B cell (primary cell): Measurements from ENCODE around the gene POLR3K. TPM values are rescaled to one million over a fixed set of nuclear protein-coding genes. Genes with fewer than 3 reads are reported as not detected.

Experiments used
- ATAC-seq: fragments of 200-7000 bp; cut with Tn5 transposase; one replicate; pipeline ENCODE4 v1.10.0; 2021; ENCODE audit warnings: low read depth, mild to moderate bottlenecking, moderate number of reproducible peaks, moderate library complexity
- CTCF ChIA-PET: fragments of 350-600 bp; sonication (Branson Sonifier 250); formaldehyde crosslinking; loops from one replicate; lab custom pipeline; 2021; ENCODE audit warnings: antibody characterized with exemption, inconsistent platforms; lab: Charles Lee
- POLR2A ChIA-PET: fragments of 350-600 bp; sonication (Branson Sonifier 250); formaldehyde crosslinking; loops from one replicate; lab custom pipeline; 2021; ENCODE audit warnings: antibody characterized with exemption; lab: Charles Lee
- DNase-seq: peaks from one replicate; pipeline ENCODE4 v3.0.0; 2013
- H2AFZ ChIP-seq: 2 replicates; pipeline ENCODE4 v1.6.1; 2012; ENCODE audit warnings: mild to moderate bottlenecking, low read depth, low read length; ENCODE audit not compliant: insufficient read depth, poor library complexity, severe bottlenecking
- H3K27ac ChIP-seq, 2 donors: 1 replicate in 1 of 2; 2 replicates in 1 of 2; pipeline ENCODE4 v1.5.1; 2012 to 2013; ENCODE audit warnings: low read length in 2 of 2, mild to moderate bottlenecking in 2 of 2, moderate library complexity in 1 of 2
- H3K27me3 ChIP-seq, 4 experiments: fragments of 200-600 bp in 1 of 4; sonication (generic) in 1 of 4; replicated peaks in 1 of 4; 1 replicate in 2 of 4; 2 replicates in 2 of 4; pipeline versions ENCODE4 v1.6.1 to v1.7.0; 2013 to 2016; ENCODE audit warnings: low read length in 3 of 4, mild to moderate bottlenecking in 2 of 4, mixed read lengths in 1 of 4, moderate library complexity in 1 of 4; ENCODE audit not compliant: insufficient read depth in 4 of 4, control insufficient read depth in 3 of 4; ENCODE audit errors: control extremely low read depth in 1 of 4
- H3K36me3 ChIP-seq, 2 experiments: replicated peaks in 1 of 2; 1 replicate in 1 of 2; 2 replicates in 1 of 2; pipeline versions ENCODE4 v1.6.1 to v1.7.1; 2013; ENCODE audit warnings: low read length in 1 of 2; ENCODE audit not compliant: insufficient read depth in 2 of 2, control insufficient read depth in 1 of 2; ENCODE audit errors: control extremely low read depth in 1 of 2, extremely low read depth in 1 of 2
- H3K4me1 ChIP-seq, 2 donors: fragments of 200-600 bp in 1 of 2; sonication (generic) in 1 of 2; 1 replicate in 1 of 2; 2 replicates in 1 of 2; pipeline versions ENCODE4 v1.5.1 to v1.6.1; 2013 to 2017; ENCODE audit warnings: low read length in 2 of 2; ENCODE audit not compliant: control insufficient read depth in 2 of 2, insufficient read depth in 2 of 2
- H3K4me2 ChIP-seq: replicated peaks from 2 replicates; pipeline ENCODE3; 2012; ENCODE audit warnings: mild to moderate bottlenecking, low read depth, low read length; ENCODE audit not compliant: poor library complexity, severe bottlenecking
- H3K4me3 ChIP-seq, 5 experiments: fragments of 200-600 bp in 1 of 5; sonication (generic) in 1 of 5; 1 replicate in 3 of 5; 2 replicates in 2 of 5; pipeline versions ENCODE4 v1.5.1 to v1.7.0; 2011 to 2016; ENCODE audit warnings: low read length in 4 of 5, mild to moderate bottlenecking in 4 of 5, low read depth in 2 of 5, control low read depth in 1 of 5, moderate library complexity in 1 of 5; ENCODE audit not compliant: insufficient read depth in 1 of 5; ENCODE audit errors: control extremely low read depth in 1 of 5, extremely low read depth in 1 of 5
- H3K79me2 ChIP-seq: fragments of 200-600 bp; sonication (generic); one replicate; pipeline ENCODE4 v1.6.0; 2016; ENCODE audit warnings: low read length; ENCODE audit not compliant: control insufficient read depth, insufficient read depth
- H3K9ac ChIP-seq: fragments of 200-600 bp; sonication (generic); 2 replicates; pipeline ENCODE4 v1.6.1; 2017; ENCODE audit warnings: mild to moderate bottlenecking, low read length, moderate library complexity
- H3K9me3 ChIP-seq, 3 donors: one replicate each; pipeline versions ENCODE4 v1.6.1 to v1.7.1; 2013; ENCODE audit warnings: low read length in 2 of 3; ENCODE audit not compliant: control insufficient read depth in 2 of 3, insufficient read depth in 1 of 3; ENCODE audit errors: control extremely low read depth in 1 of 3
- H4K20me1 ChIP-seq: 2 replicates; pipeline ENCODE4 v1.6.0; 2012; ENCODE audit warnings: mild to moderate bottlenecking, low read length; ENCODE audit not compliant: insufficient read depth, control insufficient read depth, poor library complexity, severe bottlenecking
- H3K27ac Mint-ChIP-seq: one replicate; pipeline ENCODE4 v1.8.0; 2021; ENCODE audit warnings: mixed read lengths
- H3K27me3 Mint-ChIP-seq: one replicate; pipeline ENCODE4 v1.8.0; 2021; ENCODE audit warnings: mixed read lengths
- H3K4me1 Mint-ChIP-seq: one replicate; pipeline ENCODE4 v1.8.0; 2021; ENCODE audit warnings: mixed read lengths
- H3K4me3 Mint-ChIP-seq: one replicate; pipeline ENCODE4 v1.8.0; 2021; ENCODE audit warnings: mixed read lengths
- H3K9me3 Mint-ChIP-seq: one replicate; pipeline ENCODE4 v1.8.0; 2022; ENCODE audit warnings: mixed read lengths; ENCODE audit not compliant: insufficient read depth
- CTCF ChIP-seq: fragments of 200-600 bp; IDR thresholded peaks from one replicate; pipeline ENCODE4 v1.8.0; 2022; ENCODE audit warnings: antibody characterized with exemption, mild to moderate bottlenecking
- EZH2 ChIP-seq: IDR thresholded peaks from 2 replicates; pipeline ENCODE4 v1.6.1; 2012; ENCODE audit warnings: borderline replicate concordance, low read depth, mild to moderate bottlenecking, moderate library complexity, low read length; ENCODE audit not compliant: insufficient read depth, poor library complexity, severe bottlenecking
- WGBS: methylation state at CpG from one replicate; pipeline ENCODE4 v1.1.5; 2013; ENCODE audit warnings: missing lambda C conversion rate; ENCODE audit not compliant: insufficient coverage; 5-methylcytosine and 5-hydroxymethylcytosine counted together
- intact Hi-C: fragments of 100-400 bp; cut with micrococcal nuclease; formaldehyde crosslinking; loops from one replicate; pipeline ENCODE4 v1.10.0; 2022
- polyA plus RNA-seq: library from polyadenylated mRNA; depleted of rRNA; stranded (reverse); fragments of >200 nt; gene quantifications from 2 replicates; pipeline ENCODE4 v1.2.3, GENCODE V29; 2012
- total RNA-seq, 2 donors: library from RNA; stranded (reverse); fragments of 120-200 nt in 1 of 2; gene quantifications; 1 replicate in 1 of 2; 2 replicates in 1 of 2; pipeline versions ENCODE4 v1.2.3 to v1.2.4, GENCODE V29; 2013 to 2022

Gene POLR3K
- total and polyA plus RNA-seq, 2 donors (not counting 1 experiment from before 2014, with no cell fraction given) = 26.3 to 34.9 TPM

GRCh38 chr16:91484-91883 is 38.1 kb upstream of the POLR3K start:
- Histone ChIP-seq H3K4me3 (no peak overlapping the region), H3K27ac (no peak overlapping the region), H3K27me3 (no peaks in the 10 kb centered on the region), H4K20me1 (no peaks in the 10 kb centered on the region), H3K4me2 (no peak overlapping the region), H3K79me2 (peaks cover 13% of the 10 kb centered on the region), H3K9me3 (no peaks in the 10 kb centered on the region), H2AFZ (no peak overlapping the region), H3K36me3 (peaks cover 0 to 30% of the 10 kb centered on the region in 2 experiments), H3K9ac (no peak overlapping the region), H3K4me1 (no peaks in the 10 kb centered on the region)
- TF ChIP-seq CTCF (no peak), EZH2 (no peak)
- Mint-ChIP-seq H3K9me3 (no peaks in the 10 kb centered on the region), H3K27me3 (no peaks in the 10 kb centered on the region), H3K4me3 (no peak overlapping the region), H3K4me1 (no peaks in the 10 kb centered on the region), H3K27ac (no peak overlapping the region)
- POLR2A ChIA-PET = no interaction called here
- CTCF ChIA-PET = interaction anchor here (1.7 to 2.5 kb wide), 2 partner anchors 15 to 26 kb away, joined by 9 read pairs; no protein-coding TSS in a partner anchor
- intact Hi-C loops = no loop called here
- WGBS = 52% methylated on average over 7 of the region's 9 CpGs
- no peak for ATAC-seq
- DNase-seq = no peak

- H3K4me3 ChIP-seq = no peak overlapping the region
- no peak overlapping the region for H2AFZ ChIP-seq
- intact Hi-C loops = no loop called here
- Mint-ChIP-seq H3K27me3 (no peaks in the 10 kb centered on the region), H3K27ac (no peak overlapping the region), H3K4me1 (peaks cover 10% of the 10 kb centered on the region), H3K9me3 (no peaks in the 10 kb centered on the region), H3K4me3 (no peak overlapping the region)
- POLR2A ChIA-PET = no interaction called here
- DNase-seq (no peak), ATAC-seq (no peak)
- H3K36me3 ChIP-seq = peaks cover 0 to 39% of the 10 kb centered on the region in 2 experiments
- H3K4me2 ChIP-seq = no peak overlapping the region
- H3K79me2 ChIP-seq = peaks cover 9% of the 10 kb centered on the region
- TF ChIP-seq CTCF (no peak), EZH2 (no peak)
- no peaks in the 10 kb centered on the region for H3K27me3 ChIP-seq
- H3K9ac ChIP-seq = no peak overlapping the region
- WGBS = 96% methylated on average over 29 of the region's 30 CpGs
- peaks cover 10 to 15% of the 10 kb centered on the region in 2 donors for H3K4me1 ChIP-seq
- no peaks in the 10 kb centered on the region for H3K9me3 ChIP-seq
- H3K27ac ChIP-seq = no peak overlapping the region
- peaks cover 9% of the 10 kb centered on the region for H4K20me1 ChIP-seq
- CTCF ChIA-PET = interaction anchor here (1.0 to 2.5 kb wide), 2 partner anchors 17 to 23 kb away, joined by 3 to 9 read pairs; no protein-coding TSS in a partner anchor
Observed at GRCh38 chr16:89391-90302, 36.2 kb upstream of the POLR3K start.
